ENCODE results near the gene KCNC3.
"Not testable (repeated sequence)": the region's sequence is repeated elsewhere in the genome, so short reads cannot be mapped to it uniquely, and the experiment has no call there.

KCNC3 gene

GRCh38 chr19:50357178-50358100 lies 28.3 kb upstream of the KCNC3 start:
- H3K27ac ChIP-seq = no peak overlapping the region
- peak; percentile 69 for DNase-seq

GRCh38 chr19:50356691-50357177 lies 27.6 kb upstream of the KCNC3 start:
- Histone ChIP-seq H3K27me3 (replicated peaks) (no peaks in the 10 kb centered on the region), H3K27ac (no peak overlapping the region), H3K4me3 (ENCODE audit: low read depth, low read length) (no peak overlapping the region), H3K36me3 (replicated peaks) (no peaks in the 10 kb centered on the region)
- TF ChIP-seq CTCF (IDR thresholded peaks at IDR 0.05; ENCODE audit: low read depth, low read length, missing control alignments) = no peak
- in situ Hi-C loops (cut with HindIII; ENCODE audit: low pct_ligation_motif_present, low sequenced_read_pairs) = no loop called here
- no peak for DNase-seq

More at GRCh38 chr19:50357178-50358100, 28.3 kb upstream of the KCNC3 start:
- in situ Hi-C loops (cut with HindIII; ENCODE audit: low pct_ligation_motif_present, low sequenced_read_pairs) = no loop called here
- Histone ChIP-seq H3K4me3 (ENCODE audit: low read depth, low read length) (peak overlapping the region; percentile 44), H3K27me3 (replicated peaks) (no peaks in the 10 kb centered on the region), H3K36me3 (replicated peaks) (no peaks in the 10 kb centered on the region)
- peak; percentile 86 for TF ChIP-seq CTCF (IDR thresholded peaks at IDR 0.05; ENCODE audit: low read depth, low read length, missing control alignments)

GRCh38 chr19:50353487-50353880 lies 24.3 kb upstream of the KCNC3 start:
- H3K36me3 ChIP-seq (replicated peaks); H3K27ac ChIP-seq; H3K27me3 ChIP-seq (replicated peaks); in situ Hi-C loops (cut with HindIII; ENCODE audit: low pct_ligation_motif_present, low sequenced_read_pairs); DNase-seq; H3K4me3 ChIP-seq (ENCODE audit: low read depth, low read length): not testable (repeated sequence)

- Histone ChIP-seq H3K36me3 (replicated peaks) (no peaks in the 10 kb centered on the region), H3K27me3 (replicated peaks) (no peaks in the 10 kb centered on the region), H3K27ac (no peak overlapping the region), H3K4me3 (ENCODE audit: low read depth, low read length) (no peak overlapping the region)
- no peak for DNase-seq
- no peak for TF ChIP-seq CTCF (IDR thresholded peaks at IDR 0.05; ENCODE audit: low read depth, low read length, missing control alignments)
- in situ Hi-C loops (cut with HindIII; ENCODE audit: low pct_ligation_motif_present, low sequenced_read_pairs) = no loop called here
Measured at GRCh38 chr19:50352242-50352641, 23.1 kb upstream of the KCNC3 start.

- Histone ChIP-seq H3K4me3 (ENCODE audit: low read depth, low read length) (no peak overlapping the region), H3K36me3 (replicated peaks) (no peaks in the 10 kb centered on the region), H3K27me3 (replicated peaks) (no peaks in the 10 kb centered on the region), H3K27ac (no peak overlapping the region)
- no peak for TF ChIP-seq CTCF (IDR thresholded peaks at IDR 0.05; ENCODE audit: low read depth, low read length, missing control alignments)
- no peak for DNase-seq
- in situ Hi-C loops (cut with HindIII; ENCODE audit: low pct_ligation_motif_present, low sequenced_read_pairs) = no loop called here
Measured at GRCh38 chr19:50349277-50350057, 20.3 kb upstream of the KCNC3 start.

GRCh38 chr19:50347089-50347581 lies 18.0 kb upstream of the KCNC3 start:
- DNase-seq; H3K4me3 ChIP-seq (ENCODE audit: low read depth, low read length); H3K27ac ChIP-seq; in situ Hi-C loops (cut with HindIII; ENCODE audit: low pct_ligation_motif_present, low sequenced_read_pairs); H3K27me3 ChIP-seq (replicated peaks); H3K36me3 ChIP-seq (replicated peaks): not testable (repeated sequence)
